HEK293 (cell line): Measurements from ENCODE around the gene TP53BP2.

Experiments
- BCL11B ChIP-seq: fragments of 450-650 bp; formaldehyde crosslinking; IDR thresholded peaks from 2 replicates; pipeline ENCODE4 v1.5.1; 2016; ENCODE audit warnings: low read depth, missing biosample characterization, missing genetic modification characterization
- CTCF ChIP-seq: fragments of 450-650 bp; formaldehyde crosslinking; IDR thresholded peaks from 2 replicates; pipeline ENCODE4 v1.5.1; 2016; ENCODE audit warnings: missing biosample characterization, missing genetic modification characterization
- INSM2 ChIP-seq: fragments of 450-650 bp; formaldehyde crosslinking; IDR thresholded peaks from 2 replicates; pipeline ENCODE4 v1.5.1; 2016; ENCODE audit warnings: missing biosample characterization, missing genetic modification characterization
- SP2 ChIP-seq: fragments of 450-650 bp; formaldehyde crosslinking; IDR thresholded peaks from 2 replicates; pipeline ENCODE4 v1.5.1; 2016; ENCODE audit warnings: missing biosample characterization, missing genetic modification characterization
- ZEB2 ChIP-seq: fragments of 450-650 bp; formaldehyde crosslinking; IDR thresholded peaks from 2 replicates; pipeline ENCODE4 v1.5.1; 2016; ENCODE audit warnings: missing biosample characterization, missing genetic modification characterization
- ZNF184 ChIP-seq: fragments of 450-650 bp; IDR thresholded peaks from 2 replicates; pipeline ENCODE4 v1.5.1; 2018; ENCODE audit warnings: missing biosample characterization, mild to moderate bottlenecking, missing genetic modification characterization
- ZNF19 ChIP-seq: fragments of 450-650 bp; formaldehyde crosslinking; IDR thresholded peaks from 2 replicates; pipeline ENCODE4; 2016; ENCODE audit warnings: missing biosample characterization, missing genetic modification characterization, low read depth
- ZNF2 ChIP-seq: fragments of 450-650 bp; formaldehyde crosslinking; IDR thresholded peaks from 2 replicates; pipeline ENCODE4 v1.5.1; 2016; ENCODE audit warnings: missing biosample characterization, missing genetic modification characterization
- ZNF24 ChIP-seq: fragments of 450-650 bp; formaldehyde crosslinking; IDR thresholded peaks from 2 replicates; pipeline ENCODE4 v1.5.1; 2016; ENCODE audit warnings: missing biosample characterization, missing genetic modification characterization
- ZNF501 ChIP-seq: fragments of 450-650 bp; formaldehyde crosslinking; IDR thresholded peaks from 2 replicates; pipeline ENCODE4 v1.5.1; 2016; ENCODE audit warnings: missing biosample characterization, missing genetic modification characterization
- ZNF530 ChIP-seq: fragments of 450-650 bp; formaldehyde crosslinking; IDR thresholded peaks from 2 replicates; pipeline ENCODE4 v1.5.1; 2016; ENCODE audit warnings: low read depth, missing biosample characterization, missing genetic modification characterization
- ZNF548 ChIP-seq: fragments of 450-650 bp; formaldehyde crosslinking; IDR thresholded peaks from 2 replicates; pipeline ENCODE4 v1.5.1; 2016; ENCODE audit warnings: missing biosample characterization, missing genetic modification characterization
- ZSCAN18 ChIP-seq: fragments of 450-650 bp; formaldehyde crosslinking; IDR thresholded peaks from 2 replicates; pipeline ENCODE4 v1.5.1; 2016; ENCODE audit warnings: missing biosample characterization, missing genetic modification characterization
- ZSCAN23 ChIP-seq: fragments of 450-650 bp; formaldehyde crosslinking; IDR thresholded peaks from 2 replicates; pipeline ENCODE4 v1.5.1; 2016; ENCODE audit warnings: missing biosample characterization, missing genetic modification characterization

DNA sequence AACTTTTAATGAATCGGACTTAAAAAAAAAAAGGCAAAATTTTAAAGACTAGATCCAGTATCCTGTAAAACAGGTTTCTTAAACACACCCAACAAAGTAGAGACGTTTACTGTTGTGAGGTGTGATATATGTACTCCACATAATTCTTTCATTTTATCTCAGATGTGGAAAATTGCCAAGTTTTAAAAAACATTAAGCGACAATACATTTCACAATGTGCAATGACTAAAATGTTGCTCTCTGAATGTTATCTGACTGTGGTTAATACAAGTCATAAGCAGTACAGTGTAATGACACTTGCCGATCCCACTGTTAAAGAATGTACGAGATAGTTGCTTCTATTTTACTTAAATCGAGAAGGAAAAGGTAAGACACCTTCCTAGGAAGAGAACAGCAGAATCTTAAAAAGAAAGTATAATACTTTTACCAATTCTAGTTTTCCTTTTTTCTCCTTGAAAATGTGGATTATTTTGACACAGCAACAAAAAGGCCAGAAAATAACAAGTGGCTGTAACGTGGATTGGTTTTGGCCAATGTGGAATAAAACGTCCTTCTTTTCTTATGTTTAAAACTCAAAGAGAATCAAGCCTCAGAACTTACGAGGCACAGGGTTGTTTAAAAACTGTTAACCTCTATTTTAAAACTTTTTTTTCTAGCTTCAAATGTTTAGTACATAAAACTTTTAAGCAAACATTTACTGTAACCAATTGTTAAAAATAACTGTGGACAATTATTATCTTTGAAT, 51.4 kb downstream of the TP53BP2 start:
- TF ChIP-seq CTCF (tag by site-specific recombination) (no peak), ZNF530 (tag by site-specific recombination) (no peak), SP2 (tag by site-specific recombination) (no peak), ZNF2 (tag by site-specific recombination) (no peak), BCL11B (tag by site-specific recombination) (no peak), ZNF24 (tag by site-specific recombination) (no peak), ZSCAN23 (tag by site-specific recombination) (no peak), ZNF184 (no peak), ZSCAN18 (tag by site-specific recombination) (no peak), ZNF19 (tag by site-specific recombination) (no peak), ZNF501 (no peak), ZEB2 (tag by site-specific recombination) (no peak), INSM2 (tag by site-specific recombination) (no peak), ZNF548 (tag by site-specific recombination) (no peak)
